Trophoblast cell (in vitro differentiated cells and primary cell): ENCODE results near the gene CCIN.

Experiments used
- DNase-seq, 2 donors: peaks; one replicate each; pipeline ENCODE4 v3.0.0-alpha.2; 2016
- H2AFZ ChIP-seq: 2 replicates; pipeline ENCODE4 v1.6.1; 2013; ENCODE audit warnings: low read length, moderate library complexity, mild to moderate bottlenecking; ENCODE audit not compliant: insufficient read depth, poor library complexity
- H2AK5ac ChIP-seq: 2 replicates; pipeline ENCODE4 v1.6.1; 2013; ENCODE audit warnings: mild to moderate bottlenecking, low read length
- H2BK120ac ChIP-seq: 2 replicates; pipeline ENCODE4 v1.6.1; 2013; ENCODE audit warnings: low read length, mild to moderate bottlenecking, moderate library complexity; ENCODE audit not compliant: insufficient read depth, poor library complexity
- H2BK12ac ChIP-seq: 2 replicates; pipeline ENCODE4 v1.6.1; 2013; ENCODE audit warnings: mild to moderate bottlenecking, low read length, moderate library complexity
- H2BK5ac ChIP-seq: 2 replicates; pipeline ENCODE4 v1.6.1; 2013; ENCODE audit warnings: low read length, low read depth, moderate library complexity, mild to moderate bottlenecking; ENCODE audit not compliant: poor library complexity
- H3K14ac ChIP-seq: 2 replicates; pipeline ENCODE4 v1.6.1; 2013; ENCODE audit warnings: mild to moderate bottlenecking, low read length
- H3K18ac ChIP-seq: 2 replicates; pipeline ENCODE4 v1.6.1; 2013; ENCODE audit warnings: mild to moderate bottlenecking, low read length
- H3K23ac ChIP-seq: 2 replicates; pipeline ENCODE4 v1.6.1; 2013; ENCODE audit warnings: low read length
- H3K27ac ChIP-seq: 2 replicates; pipeline ENCODE4 v1.5.1; 2013; ENCODE audit warnings: low read depth, mild to moderate bottlenecking, inconsistent platforms, low read length, moderate library complexity
- H3K27me3 ChIP-seq: 2 replicates; pipeline ENCODE4 v1.6.1; 2013; ENCODE audit warnings: inconsistent platforms, mild to moderate bottlenecking, low read length, moderate library complexity; ENCODE audit not compliant: insufficient read depth
- H3K36me3 ChIP-seq, 2 experiments: 1 replicate in 1 of 2; 2 replicates in 1 of 2; pipeline ENCODE4 v1.6.1; 2013; ENCODE audit warnings: low read length in 2 of 2, mild to moderate bottlenecking in 2 of 2, moderate library complexity in 1 of 2; ENCODE audit not compliant: insufficient read depth in 2 of 2, control insufficient read depth in 1 of 2
- H3K4ac ChIP-seq: 2 replicates; pipeline ENCODE4 v1.6.1; 2013; ENCODE audit warnings: low read depth, mild to moderate bottlenecking, low read length, moderate library complexity
- H3K4me1 ChIP-seq, 2 experiments: 1 replicate in 1 of 2; 2 replicates in 1 of 2; pipeline ENCODE4 v1.6.1; 2013; ENCODE audit warnings: low read length in 2 of 2, mild to moderate bottlenecking in 2 of 2, moderate library complexity in 1 of 2; ENCODE audit not compliant: insufficient read depth in 2 of 2, control insufficient read depth in 1 of 2
- H3K4me2 ChIP-seq: 2 replicates; pipeline ENCODE4 v1.6.1; 2013; ENCODE audit warnings: inconsistent platforms, mild to moderate bottlenecking, low read length, moderate library complexity
- H3K4me3 ChIP-seq: 2 replicates; pipeline ENCODE4 v1.5.1; 2013; ENCODE audit warnings: mild to moderate bottlenecking, low read depth, low read length, inconsistent platforms
- H3K79me1 ChIP-seq: one replicate; pipeline ENCODE4 v1.6.1; 2013; ENCODE audit warnings: low read length
- H3K79me2 ChIP-seq: 2 replicates; pipeline ENCODE4 v1.6.1; 2013; ENCODE audit warnings: low read length, mild to moderate bottlenecking; ENCODE audit not compliant: control insufficient read depth, insufficient read depth, poor library complexity
- H3K9ac ChIP-seq: 2 replicates; pipeline ENCODE4 v1.6.1; 2013; ENCODE audit warnings: mild to moderate bottlenecking, low read length
- H3K9me3 ChIP-seq: 2 replicates; pipeline ENCODE4 v1.6.1; 2013; ENCODE audit warnings: low read depth, mild to moderate bottlenecking, control low read depth, inconsistent platforms, low read length; ENCODE audit not compliant: insufficient read depth
- H4K12ac ChIP-seq: 2 replicates; pipeline ENCODE4 v1.6.1; 2013; ENCODE audit warnings: low read depth, mild to moderate bottlenecking, low read length, moderate library complexity
- H4K8ac ChIP-seq: 2 replicates; pipeline ENCODE4 v1.6.1; 2013; ENCODE audit warnings: low read depth, mild to moderate bottlenecking, low read length, moderate library complexity
- H4K91ac ChIP-seq: one replicate; pipeline ENCODE4 v1.6.1; 2013; ENCODE audit warnings: low read depth, mild to moderate bottlenecking, low read length, moderate library complexity
- WGBS: extraction: QIAGEN DNeasy Blood & Tissue Kit; methylation state at CpG from one replicate; pipeline ENCODE4 v1.1.7; 2013; ENCODE audit warnings: missing lambda C conversion rate; ENCODE audit not compliant: insufficient read length, insufficient coverage; ENCODE audit errors: extremely low coverage; 5-methylcytosine and 5-hydroxymethylcytosine counted together

CCIN gene

GRCh38 chr9:36152741-36153438 lies 16.3 kb upstream of the CCIN start:
- peaks cover 2% of the 10 kb centered on the region for H3K9me3 ChIP-seq
- no peaks in the 10 kb centered on the region for H3K27me3 ChIP-seq
- H4K8ac ChIP-seq: no peak overlapping the region
- H3K79me2 ChIP-seq: no peaks in the 10 kb centered on the region
- H2AK5ac ChIP-seq: no peak overlapping the region
- no peak overlapping the region for H3K14ac ChIP-seq
- whole genome bisulfite sequencing: no CpG with 5 or more reads among the region's 10 CpGs
- H3K27ac ChIP-seq: no peak overlapping the region
- H4K12ac ChIP-seq: no peak overlapping the region
- H3K9ac ChIP-seq: no peak overlapping the region
- no peak overlapping the region for H3K4me3 ChIP-seq
- no peak for DNase-seq
- H2BK12ac ChIP-seq: no peak overlapping the region
- H3K4me2 ChIP-seq: no peak overlapping the region
- no peak overlapping the region for H2BK5ac ChIP-seq
- no peak overlapping the region for H4K91ac ChIP-seq
- no peak overlapping the region for H3K23ac ChIP-seq
- no peak overlapping the region for H2BK120ac ChIP-seq
- no peak overlapping the region for H3K4ac ChIP-seq
- H3K18ac ChIP-seq: no peak overlapping the region
- no peaks in the 10 kb centered on the region for H3K79me1 ChIP-seq
- peaks cover 9 to 10% of the 10 kb centered on the region in 2 experiments for H3K36me3 ChIP-seq
- peaks cover 2 to 3% of the 10 kb centered on the region in 2 experiments for H3K4me1 ChIP-seq
- no peak overlapping the region for H2AFZ ChIP-seq

GRCh38 chr9:36153746-36154145 lies 15.4 kb upstream of the CCIN start:
- no peak overlapping the region for H2BK12ac ChIP-seq
- no peak overlapping the region for H3K4ac ChIP-seq
- no peaks in the 10 kb centered on the region for H3K27me3 ChIP-seq
- no peak overlapping the region for H2AK5ac ChIP-seq
- no peaks in the 10 kb centered on the region for H3K79me2 ChIP-seq
- no peak overlapping the region for H3K4me2 ChIP-seq
- H4K12ac ChIP-seq: no peak overlapping the region
- no peak overlapping the region for H3K18ac ChIP-seq
- no peak overlapping the region for H3K27ac ChIP-seq
- H2BK5ac ChIP-seq: no peak overlapping the region
- no peak overlapping the region for H3K4me3 ChIP-seq
- no CpG with 5 or more reads among the region's 9 CpGs for WGBS
- H2BK120ac ChIP-seq: no peak overlapping the region
- H3K79me1 ChIP-seq: no peaks in the 10 kb centered on the region
- peaks cover 2% of the 10 kb centered on the region for H3K9me3 ChIP-seq
- no peak for DNase-seq
- H3K14ac ChIP-seq: no peak overlapping the region
- no peak overlapping the region for H2AFZ ChIP-seq
- no peak overlapping the region for H4K8ac ChIP-seq
- no peak overlapping the region for H3K23ac ChIP-seq
- peaks cover 2 to 3% of the 10 kb centered on the region in 2 experiments for H3K4me1 ChIP-seq
- H4K91ac ChIP-seq: no peak overlapping the region
- peaks cover 5 to 6% of the 10 kb centered on the region in 2 experiments for H3K36me3 ChIP-seq
- no peak overlapping the region for H3K9ac ChIP-seq

- Histone ChIP-seq H3K14ac (no peak overlapping the region), H2BK5ac (no peak overlapping the region), H4K8ac (no peak overlapping the region), H2AK5ac (no peak overlapping the region), H4K12ac (no peak overlapping the region), H2BK120ac (no peak overlapping the region), H3K4ac (no peak overlapping the region), H4K91ac (no peak overlapping the region), H3K4me3 (no peak overlapping the region), H3K4me2 (no peak overlapping the region), H3K4me1 (peaks cover 0 to 2% of the 10 kb centered on the region in 2 experiments), H3K36me3 (peaks cover 5 to 6% of the 10 kb centered on the region in 2 experiments), H3K79me1 (no peaks in the 10 kb centered on the region), H3K79me2 (no peaks in the 10 kb centered on the region), H2BK12ac (no peak overlapping the region), H3K18ac (no peak overlapping the region), H3K9me3 (peaks cover 2% of the 10 kb centered on the region), H3K23ac (no peak overlapping the region), H3K9ac (no peak overlapping the region), H3K27ac (no peak overlapping the region), H3K27me3 (no peaks in the 10 kb centered on the region), H2AFZ (no peak overlapping the region)
- DNase-seq: peak in 1 of 2 donors; percentile 47
- WGBS: no CpG with 5 or more reads among the region's 11 CpGs
Measured at GRCh38 chr9:36154331-36154952, 14.7 kb upstream of the CCIN start.

DNA sequence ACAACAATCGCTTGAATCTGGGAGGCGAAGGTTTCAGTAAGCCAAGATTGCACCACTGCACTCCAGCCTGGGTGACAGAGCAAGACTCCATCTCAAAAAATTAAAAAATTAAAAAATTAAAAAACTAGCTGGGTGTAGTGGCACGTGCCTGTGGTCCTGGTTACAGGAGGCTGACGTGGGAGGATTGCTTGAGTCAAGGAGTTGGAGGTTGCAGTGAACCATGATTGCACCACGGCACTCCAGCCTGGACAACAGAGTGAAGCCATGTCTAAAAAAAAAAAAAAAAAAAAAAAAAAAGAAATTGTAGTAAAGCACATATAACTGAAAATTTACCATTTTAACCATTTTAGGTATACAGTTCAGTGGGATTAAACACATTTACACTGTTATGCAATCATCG lies 13.1 kb upstream of the CCIN start:
- no peaks in the 10 kb centered on the region for H3K79me2 ChIP-seq
- H2AK5ac ChIP-seq: no peak overlapping the region
- H3K4me3 ChIP-seq: no peak overlapping the region
- H3K4ac ChIP-seq: no peak overlapping the region
- H4K12ac ChIP-seq: no peak overlapping the region
- DNase-seq: no peak
- no peak overlapping the region for H3K18ac ChIP-seq
- no peak overlapping the region for H3K23ac ChIP-seq
- WGBS: no CpG with 5 or more reads among the region's 6 CpGs
- H2BK120ac ChIP-seq: no peak overlapping the region
- no peak overlapping the region for H4K91ac ChIP-seq
- no peak overlapping the region for H2BK12ac ChIP-seq
- no peak overlapping the region for H4K8ac ChIP-seq
- no peak overlapping the region for H2AFZ ChIP-seq
- no peak overlapping the region for H2BK5ac ChIP-seq
- no peak overlapping the region for H3K14ac ChIP-seq
- peaks cover 2 to 5% of the 10 kb centered on the region in 2 experiments for H3K36me3 ChIP-seq
- H3K9me3 ChIP-seq: peaks cover 2% of the 10 kb centered on the region
- H3K4me1 ChIP-seq: peaks cover 2% of the 10 kb centered on the region in 2 experiments
- no peaks in the 10 kb centered on the region for H3K79me1 ChIP-seq
- no peak overlapping the region for H3K9ac ChIP-seq
- H3K27me3 ChIP-seq: no peaks in the 10 kb centered on the region
- H3K27ac ChIP-seq: no peak overlapping the region
- H3K4me2 ChIP-seq: no peak overlapping the region
